ENCODE results near the gene FCRL5. TPM values are rescaled to one million over a fixed set of nuclear protein-coding genes. Genes with fewer than 3 reads are reported as not detected.

FCRL5 gene
- total RNA-seq, 1 experiment from 2014 or later: 0.93 TPM

GRCh38 chr1:157504646-157505045, 47.7 kb downstream of the FCRL5 start:
- Histone ChIP-seq H2AFZ (ENCODE audit: low read length) (peak overlapping the region; percentile 30; the same call in 1 of the 2 replicates), H4K20me1 (ENCODE audit: insufficient read depth, low read depth, low read length) (no peaks in the 10 kb centered on the region), H3K27me3 (ENCODE audit: low read length) (no peaks in the 10 kb centered on the region), H3K9me3 (ENCODE audit: low read length) (no peaks in the 10 kb centered on the region), H3K79me2 (ENCODE audit: low read length) (no peaks in the 10 kb centered on the region), H3K4me2 (ENCODE audit: low read depth, low read length, poor library complexity, severe bottlenecking) (peak overlapping the region; percentile 60), H3K9me2 (replicated peaks; ENCODE audit: insufficient read depth, low read length) (no peaks in the 10 kb centered on the region), H3K4me3 (ENCODE audit: low read length) (0 out of 2 replicates have a peak overlapping the region, but pooled peaks have one; percentile 31), H3K36me3 (ENCODE audit: insufficient read depth, low read length) (no peaks in the 10 kb centered on the region), H3K4me1 (ENCODE audit: low read length) (peaks cover 20% of the 10 kb centered on the region), H3K9ac (ENCODE audit: low read length) (peak overlapping the region; percentile 1; the same call in 1 of the 2 replicates), H3K27ac (ENCODE audit: low read length) (no peak overlapping the region)
- no peak for DNase-seq

GRCh38 chr1:157499521-157499920, 52.8 kb downstream of the FCRL5 start:
- Histone ChIP-seq H3K4me3 (ENCODE audit: low read length) (no peak overlapping the region), H2AFZ (ENCODE audit: low read length) (no peak overlapping the region)
- no peak for DNase-seq

GRCh38 chr1:157498736-157499090, 53.6 kb downstream of the FCRL5 start:
- Histone ChIP-seq H3K27ac (ENCODE audit: low read length) (no peak overlapping the region), H3K4me3 (ENCODE audit: low read length) (no peak overlapping the region), H3K4me1 (ENCODE audit: low read length) (peaks cover 8% of the 10 kb centered on the region), H4K20me1 (ENCODE audit: insufficient read depth, low read depth, low read length) (no peaks in the 10 kb centered on the region), H2AFZ (ENCODE audit: low read length) (no peak overlapping the region), H3K79me2 (ENCODE audit: low read length) (no peaks in the 10 kb centered on the region), H3K27me3 (ENCODE audit: low read length) (no peaks in the 10 kb centered on the region), H3K4me2 (ENCODE audit: low read depth, low read length, poor library complexity, severe bottlenecking) (no peak overlapping the region), H3K36me3 (ENCODE audit: insufficient read depth, low read length) (no peaks in the 10 kb centered on the region), H3K9me2 (replicated peaks; ENCODE audit: insufficient read depth, low read length) (no peaks in the 10 kb centered on the region), H3K9me3 (ENCODE audit: low read length) (no peaks in the 10 kb centered on the region), H3K9ac (ENCODE audit: low read length) (no peak overlapping the region)
- no peak for DNase-seq

More at GRCh38 chr1:157499521-157499920, 52.8 kb downstream of the FCRL5 start:
- no peak overlapping the region for H3K27ac ChIP-seq (ENCODE audit: low read length)
- H3K9me3 ChIP-seq (ENCODE audit: low read length): no peaks in the 10 kb centered on the region
- H4K20me1 ChIP-seq (ENCODE audit: insufficient read depth, low read depth, low read length): no peaks in the 10 kb centered on the region
- peaks cover 8% of the 10 kb centered on the region for H3K4me1 ChIP-seq (ENCODE audit: low read length)
- H3K27me3 ChIP-seq (ENCODE audit: low read length): no peaks in the 10 kb centered on the region
- H3K9ac ChIP-seq (ENCODE audit: low read length): no peak overlapping the region
- no peaks in the 10 kb centered on the region for H3K9me2 ChIP-seq (replicated peaks; ENCODE audit: insufficient read depth, low read length)
- no peak overlapping the region for H3K4me2 ChIP-seq (ENCODE audit: low read depth, low read length, poor library complexity, severe bottlenecking)
- H3K36me3 ChIP-seq (ENCODE audit: insufficient read depth, low read length): no peaks in the 10 kb centered on the region
- H3K79me2 ChIP-seq (ENCODE audit: low read length): no peaks in the 10 kb centered on the region

GRCh38 chr1:157497987-157498735, 54.2 kb downstream of the FCRL5 start:
- no peaks in the 10 kb centered on the region for H3K9me2 ChIP-seq (replicated peaks; ENCODE audit: insufficient read depth, low read length)
- no peaks in the 10 kb centered on the region for H4K20me1 ChIP-seq (ENCODE audit: insufficient read depth, low read depth, low read length)
- H3K27ac ChIP-seq (ENCODE audit: low read length): no peak overlapping the region
- no peak overlapping the region for H2AFZ ChIP-seq (ENCODE audit: low read length)
- peaks cover 8% of the 10 kb centered on the region for H3K4me1 ChIP-seq (ENCODE audit: low read length)
- no peaks in the 10 kb centered on the region for H3K27me3 ChIP-seq (ENCODE audit: low read length)
- H3K4me2 ChIP-seq (ENCODE audit: low read depth, low read length, poor library complexity, severe bottlenecking): no peak overlapping the region
- no peaks in the 10 kb centered on the region for H3K36me3 ChIP-seq (ENCODE audit: insufficient read depth, low read length)
- H3K9ac ChIP-seq (ENCODE audit: low read length): no peak overlapping the region
- H3K79me2 ChIP-seq (ENCODE audit: low read length): no peaks in the 10 kb centered on the region
- no peak for DNase-seq
- H3K9me3 ChIP-seq (ENCODE audit: low read length): no peaks in the 10 kb centered on the region
- H3K4me3 ChIP-seq (ENCODE audit: low read length): no peak overlapping the region

GRCh38 chr1:157497284-157497683, 55.0 kb downstream of the FCRL5 start:
- no peaks in the 10 kb centered on the region for H3K79me2 ChIP-seq (ENCODE audit: low read length)
- no peak overlapping the region for H3K4me2 ChIP-seq (ENCODE audit: low read depth, low read length, poor library complexity, severe bottlenecking)
- peaks cover 8% of the 10 kb centered on the region for H3K4me1 ChIP-seq (ENCODE audit: low read length)
- no peaks in the 10 kb centered on the region for H3K9me2 ChIP-seq (replicated peaks; ENCODE audit: insufficient read depth, low read length)
- DNase-seq: peak; percentile 42
- H3K9ac ChIP-seq (ENCODE audit: low read length): no peak overlapping the region
- no peak overlapping the region for H3K27ac ChIP-seq (ENCODE audit: low read length)
- H3K27me3 ChIP-seq (ENCODE audit: low read length): no peaks in the 10 kb centered on the region
- H4K20me1 ChIP-seq (ENCODE audit: insufficient read depth, low read depth, low read length): no peaks in the 10 kb centered on the region
- H3K4me3 ChIP-seq (ENCODE audit: low read length): no peak overlapping the region
- H3K9me3 ChIP-seq (ENCODE audit: low read length): no peaks in the 10 kb centered on the region
- H3K36me3 ChIP-seq (ENCODE audit: insufficient read depth, low read length): no peaks in the 10 kb centered on the region
- H2AFZ ChIP-seq (ENCODE audit: low read length): no peak overlapping the region

GRCh38 chr1:157496121-157496526, 56.2 kb downstream of the FCRL5 start:
- Histone ChIP-seq H3K9me3 (ENCODE audit: low read length) (no peaks in the 10 kb centered on the region), H3K27me3 (ENCODE audit: low read length) (no peaks in the 10 kb centered on the region), H4K20me1 (ENCODE audit: insufficient read depth, low read depth, low read length) (no peaks in the 10 kb centered on the region), H3K36me3 (ENCODE audit: insufficient read depth, low read length) (no peaks in the 10 kb centered on the region), H3K27ac (ENCODE audit: low read length) (no peak overlapping the region), H3K4me3 (ENCODE audit: low read length) (no peak overlapping the region), H3K9ac (ENCODE audit: low read length) (no peak overlapping the region), H3K4me1 (ENCODE audit: low read length) (peaks cover 8% of the 10 kb centered on the region), H3K79me2 (ENCODE audit: low read length) (no peaks in the 10 kb centered on the region), H2AFZ (ENCODE audit: low read length) (no peak overlapping the region), H3K4me2 (ENCODE audit: low read depth, low read length, poor library complexity, severe bottlenecking) (no peak overlapping the region), H3K9me2 (replicated peaks; ENCODE audit: insufficient read depth, low read length) (no peaks in the 10 kb centered on the region)
- DNase-seq: peak; percentile 87

GRCh38 chr1:157495285-157495684, 57.0 kb downstream of the FCRL5 start:
- Histone ChIP-seq H3K9ac (ENCODE audit: low read length) (no peak overlapping the region), H3K4me2 (ENCODE audit: low read depth, low read length, poor library complexity, severe bottlenecking) (no peak overlapping the region), H4K20me1 (ENCODE audit: insufficient read depth, low read depth, low read length) (no peaks in the 10 kb centered on the region), H3K79me2 (ENCODE audit: low read length) (no peaks in the 10 kb centered on the region), H3K36me3 (ENCODE audit: insufficient read depth, low read length) (no peaks in the 10 kb centered on the region), H3K4me3 (ENCODE audit: low read length) (no peak overlapping the region), H3K27ac (ENCODE audit: low read length) (no peak overlapping the region), H2AFZ (ENCODE audit: low read length) (no peak overlapping the region), H3K27me3 (ENCODE audit: low read length) (no peaks in the 10 kb centered on the region), H3K9me2 (replicated peaks; ENCODE audit: insufficient read depth, low read length) (no peaks in the 10 kb centered on the region), H3K4me1 (ENCODE audit: low read length) (peaks cover 8% of the 10 kb centered on the region), H3K9me3 (ENCODE audit: low read length) (no peaks in the 10 kb centered on the region)
- no peak for DNase-seq

GRCh38 chr1:157494093-157494492, 58.2 kb downstream of the FCRL5 start:
- DNase-seq: no peak
- no peaks in the 10 kb centered on the region for H3K9me2 ChIP-seq (replicated peaks; ENCODE audit: insufficient read depth, low read length)
- no peak overlapping the region for H3K4me3 ChIP-seq (ENCODE audit: low read length)
- H3K9ac ChIP-seq (ENCODE audit: low read length): no peak overlapping the region
- H4K20me1 ChIP-seq (ENCODE audit: insufficient read depth, low read depth, low read length): no peaks in the 10 kb centered on the region
- H2AFZ ChIP-seq (ENCODE audit: low read length): no peak overlapping the region
- peaks cover 8% of the 10 kb centered on the region for H3K4me1 ChIP-seq (ENCODE audit: low read length)
- no peaks in the 10 kb centered on the region for H3K79me2 ChIP-seq (ENCODE audit: low read length)
- no peak overlapping the region for H3K27ac ChIP-seq (ENCODE audit: low read length)
- H3K4me2 ChIP-seq (ENCODE audit: low read depth, low read length, poor library complexity, severe bottlenecking): no peak overlapping the region
- H3K36me3 ChIP-seq (ENCODE audit: insufficient read depth, low read length): no peaks in the 10 kb centered on the region
- no peaks in the 10 kb centered on the region for H3K27me3 ChIP-seq (ENCODE audit: low read length)
- H3K9me3 ChIP-seq (ENCODE audit: low read length): no peaks in the 10 kb centered on the region
